ENCODE results near the gene GRID2IP. TPM values are rescaled to one million over a fixed set of nuclear protein-coding genes. Genes with fewer than 3 reads are reported as not detected.

The GRID2IP gene
- total RNA-seq, 1 experiment from 2014 or later, result 3.0 TPM

DNA sequence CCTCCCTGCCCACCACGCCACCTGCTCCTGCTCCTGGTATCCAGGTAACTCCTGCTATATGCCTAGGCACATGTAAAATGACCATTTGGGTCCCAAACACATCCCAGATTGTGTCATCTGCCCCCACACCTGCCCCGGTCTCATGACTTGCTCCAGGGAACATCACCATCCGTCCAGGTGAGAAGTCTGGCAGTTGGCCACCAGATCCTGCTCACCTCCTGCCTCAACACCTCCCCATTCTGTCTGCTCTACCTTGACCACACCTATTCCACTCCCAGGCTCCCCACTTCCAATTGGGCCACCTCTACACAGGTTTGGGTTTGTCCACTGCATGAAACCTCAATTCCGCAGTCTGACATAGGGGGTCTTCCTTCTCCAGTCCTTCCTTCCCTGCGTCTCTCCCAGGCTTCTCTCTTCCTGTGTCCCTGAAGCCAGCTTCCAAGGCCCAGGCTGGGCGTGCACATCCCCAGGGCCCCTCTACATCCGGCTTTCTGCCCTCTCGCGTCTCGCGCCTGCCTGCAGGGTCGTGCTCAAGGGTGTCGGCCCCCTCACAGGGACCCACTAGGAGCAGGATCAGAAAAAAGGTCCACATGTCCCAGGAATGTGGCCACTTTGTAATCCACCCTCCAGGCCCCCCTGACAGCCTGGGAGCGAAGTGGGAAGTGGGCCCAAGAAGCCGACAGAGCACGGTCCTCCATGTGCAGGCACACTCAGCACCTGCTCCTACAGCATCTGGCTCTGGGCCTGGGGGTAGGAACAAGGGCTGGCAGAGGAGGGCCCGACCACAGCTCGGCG, 54.2 kb downstream of the GRID2IP start:
- no peak overlapping the region for H3K27ac Mint-ChIP-seq
- no peak for ATAC-seq
- POLR2A ChIA-PET, result interaction anchor here (0.5 kb wide), 1 partner anchor 12 kb away, joined by 6 read pairs; no protein-coding TSS in a partner anchor
- no peaks in the 10 kb centered on the region for H3K4me1 Mint-ChIP-seq
- TF ChIP-seq NFYB (CRISPR knock-in tag; conservative IDR thresholded peaks at IDR 0.05; ENCODE audit: low read depth) (no peak), FOXK1 (CRISPR knock-in tag; IDR thresholded peaks at IDR 0.05) (no peak), AFF4 (CRISPR knock-in tag; IDR thresholded peaks at IDR 0.05; ENCODE audit: borderline replicate concordance) (no peak), JUN (CRISPR knock-in tag; IDR thresholded peaks at IDR 0.05) (no peak), USF1 (CRISPR knock-in tag; IDR thresholded peaks at IDR 0.05) (no peak), GABPB1 (CRISPR knock-in tag; IDR thresholded peaks at IDR 0.05) (no peak), SMAD3 (CRISPR knock-in tag; IDR thresholded peaks at IDR 0.05; ENCODE audit: borderline replicate concordance) (no peak), ZNF281 (CRISPR knock-in tag; IDR thresholded peaks at IDR 0.05) (no peak), ATF2 (CRISPR knock-in tag; IDR thresholded peaks at IDR 0.05; ENCODE audit: borderline replicate concordance, low read depth) (no peak), KAT7 (CRISPR knock-in tag; IDR thresholded peaks at IDR 0.05; ENCODE audit: borderline replicate concordance) (no peak), ZNF317 (CRISPR knock-in tag; IDR thresholded peaks at IDR 0.05; ENCODE audit: borderline replicate concordance, low read depth) (no peak), MXD4 (CRISPR knock-in tag; IDR thresholded peaks at IDR 0.05; ENCODE audit: borderline replicate concordance) (no peak), TEAD4 (CRISPR knock-in tag; IDR thresholded peaks at IDR 0.05) (no peak)
- TF ChIP-seq, protein P1, sequence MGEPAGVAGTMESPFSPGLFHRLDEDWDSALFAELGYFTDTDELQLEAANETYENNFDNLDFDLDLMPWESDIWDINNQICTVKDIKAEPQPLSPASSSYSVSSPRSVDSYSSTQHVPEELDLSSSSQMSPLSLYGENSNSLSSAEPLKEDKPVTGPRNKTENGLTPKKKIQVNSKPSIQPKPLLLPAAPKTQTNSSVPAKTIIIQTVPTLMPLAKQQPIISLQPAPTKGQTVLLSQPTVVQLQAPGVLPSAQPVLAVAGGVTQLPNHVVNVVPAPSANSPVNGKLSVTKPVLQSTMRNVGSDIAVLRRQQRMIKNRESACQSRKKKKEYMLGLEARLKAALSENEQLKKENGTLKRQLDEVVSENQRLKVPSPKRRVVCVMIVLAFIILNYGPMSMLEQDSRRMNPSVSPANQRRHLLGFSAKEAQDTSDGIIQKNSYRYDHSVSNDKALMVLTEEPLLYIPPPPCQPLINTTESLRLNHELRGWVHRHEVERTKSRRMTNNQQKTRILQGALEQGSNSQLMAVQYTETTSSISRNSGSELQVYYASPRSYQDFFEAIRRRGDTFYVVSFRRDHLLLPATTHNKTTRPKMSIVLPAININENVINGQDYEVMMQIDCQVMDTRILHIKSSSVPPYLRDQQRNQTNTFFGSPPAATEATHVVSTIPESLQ (CRISPR knock-in tag; IDR thresholded peaks at IDR 0.05), result no peak
- TF ChIP-seq, protein P2, sequence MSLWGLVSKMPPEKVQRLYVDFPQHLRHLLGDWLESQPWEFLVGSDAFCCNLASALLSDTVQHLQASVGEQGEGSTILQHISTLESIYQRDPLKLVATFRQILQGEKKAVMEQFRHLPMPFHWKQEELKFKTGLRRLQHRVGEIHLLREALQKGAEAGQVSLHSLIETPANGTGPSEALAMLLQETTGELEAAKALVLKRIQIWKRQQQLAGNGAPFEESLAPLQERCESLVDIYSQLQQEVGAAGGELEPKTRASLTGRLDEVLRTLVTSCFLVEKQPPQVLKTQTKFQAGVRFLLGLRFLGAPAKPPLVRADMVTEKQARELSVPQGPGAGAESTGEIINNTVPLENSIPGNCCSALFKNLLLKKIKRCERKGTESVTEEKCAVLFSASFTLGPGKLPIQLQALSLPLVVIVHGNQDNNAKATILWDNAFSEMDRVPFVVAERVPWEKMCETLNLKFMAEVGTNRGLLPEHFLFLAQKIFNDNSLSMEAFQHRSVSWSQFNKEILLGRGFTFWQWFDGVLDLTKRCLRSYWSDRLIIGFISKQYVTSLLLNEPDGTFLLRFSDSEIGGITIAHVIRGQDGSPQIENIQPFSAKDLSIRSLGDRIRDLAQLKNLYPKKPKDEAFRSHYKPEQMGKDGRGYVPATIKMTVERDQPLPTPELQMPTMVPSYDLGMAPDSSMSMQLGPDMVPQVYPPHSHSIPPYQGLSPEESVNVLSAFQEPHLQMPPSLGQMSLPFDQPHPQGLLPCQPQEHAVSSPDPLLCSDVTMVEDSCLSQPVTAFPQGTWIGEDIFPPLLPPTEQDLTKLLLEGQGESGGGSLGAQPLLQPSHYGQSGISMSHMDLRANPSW (CRISPR knock-in tag; conservative IDR thresholded peaks at IDR 0.05; ENCODE audit: low read depth), result no peak
- TF ChIP-seq, protein P3, sequence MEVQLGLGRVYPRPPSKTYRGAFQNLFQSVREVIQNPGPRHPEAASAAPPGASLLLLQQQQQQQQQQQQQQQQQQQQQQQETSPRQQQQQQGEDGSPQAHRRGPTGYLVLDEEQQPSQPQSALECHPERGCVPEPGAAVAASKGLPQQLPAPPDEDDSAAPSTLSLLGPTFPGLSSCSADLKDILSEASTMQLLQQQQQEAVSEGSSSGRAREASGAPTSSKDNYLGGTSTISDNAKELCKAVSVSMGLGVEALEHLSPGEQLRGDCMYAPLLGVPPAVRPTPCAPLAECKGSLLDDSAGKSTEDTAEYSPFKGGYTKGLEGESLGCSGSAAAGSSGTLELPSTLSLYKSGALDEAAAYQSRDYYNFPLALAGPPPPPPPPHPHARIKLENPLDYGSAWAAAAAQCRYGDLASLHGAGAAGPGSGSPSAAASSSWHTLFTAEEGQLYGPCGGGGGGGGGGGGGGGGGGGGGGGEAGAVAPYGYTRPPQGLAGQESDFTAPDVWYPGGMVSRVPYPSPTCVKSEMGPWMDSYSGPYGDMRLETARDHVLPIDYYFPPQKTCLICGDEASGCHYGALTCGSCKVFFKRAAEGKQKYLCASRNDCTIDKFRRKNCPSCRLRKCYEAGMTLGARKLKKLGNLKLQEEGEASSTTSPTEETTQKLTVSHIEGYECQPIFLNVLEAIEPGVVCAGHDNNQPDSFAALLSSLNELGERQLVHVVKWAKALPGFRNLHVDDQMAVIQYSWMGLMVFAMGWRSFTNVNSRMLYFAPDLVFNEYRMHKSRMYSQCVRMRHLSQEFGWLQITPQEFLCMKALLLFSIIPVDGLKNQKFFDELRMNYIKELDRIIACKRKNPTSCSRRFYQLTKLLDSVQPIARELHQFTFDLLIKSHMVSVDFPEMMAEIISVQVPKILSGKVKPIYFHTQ (CRISPR knock-in tag; IDR thresholded peaks at IDR 0.05), result no peak
- H3K4me3 Mint-ChIP-seq, result no peak overlapping the region
- H3K9me3 Mint-ChIP-seq, result no peaks in the 10 kb centered on the region
- H3K36me3 Mint-ChIP-seq, result no peaks in the 10 kb centered on the region
- no peak for DNase-seq (ENCODE audit: low spot score)
- 0 out of 2 replicates have a peak, but pooled peaks cover 3% of the 10 kb centered on the region for H3K27me3 Mint-ChIP-seq (ENCODE audit: low read depth)
- CTCF ChIA-PET, result no interaction called here

Measured in WTC11 (cell line).